Upper lobe of left lung (tissue), 4 donors: ENCODE measurements around the gene USP34.

Experiments
- CTCF ChIP-seq, 6 experiments: fragments of 450-650 bp in 4 of 6; fragments of 200-600 bp in 2 of 6; sonication (generic) in 2 of 6; IDR thresholded peaks; one replicate each; pipeline ENCODE4 v1.5.1; 2016 to 2019; ENCODE audit warnings: antibody characterized with exemption in 6 of 6
- EP300 ChIP-seq, 4 donors: sonication (generic); formaldehyde crosslinking; IDR thresholded peaks; one replicate each; pipeline ENCODE4 v1.5.1; 2017; ENCODE audit warnings: antibody characterized with exemption in 4 of 4, control low read depth in 2 of 4
- POLR2A ChIP-seq, 4 donors: fragments of 450-650 bp; IDR thresholded peaks; one replicate each; pipeline ENCODE4 v1.5.1; 2016 to 2017; ENCODE audit warnings: antibody characterized with exemption in 4 of 4, mild to moderate bottlenecking in 2 of 4
- POLR2AphosphoS5 ChIP-seq, 2 donors: sonication (generic); formaldehyde crosslinking; IDR thresholded peaks; one replicate each; pipeline ENCODE4 v1.5.1; 2017; ENCODE audit warnings: antibody characterized with exemption in 2 of 2

- TF ChIP-seq CTCF (IDR thresholded peaks at IDR 0.05) (no peak), POLR2A (IDR thresholded peaks at IDR 0.05) (no peak), EP300 (IDR thresholded peaks at IDR 0.05) (no peak), POLR2AphosphoS5 (IDR thresholded peaks at IDR 0.05) (no peak)
These were observed 208.2 kb downstream of the USP34 start for GRCh38 chr2:61262699-61263098.
